Spinal cord (tissue), 10 donors: Measurements from ENCODE around the gene MYO19. TPM values are rescaled to one million over a fixed set of nuclear protein-coding genes. Genes with fewer than 3 reads are reported as not detected.

Source experiments
- DNase-seq, 6 donors: peaks; one replicate each; pipeline versions ENCODE4 v3.0.0 to v3.0.0-alpha.2; 2013 to 2015; ENCODE audit warnings: low spot score in 6 of 6, low read depth in 4 of 6
- H3K27ac ChIP-seq: one replicate; pipeline ENCODE4 v1.5.1; 2013; ENCODE audit warnings: low read depth, low read length, control low read depth
- H3K27me3 ChIP-seq: one replicate; pipeline ENCODE4 v1.6.1; 2013; ENCODE audit warnings: low read length; ENCODE audit not compliant: control insufficient read depth, insufficient read depth
- H3K36me3 ChIP-seq: one replicate; pipeline ENCODE4 v1.6.1; 2013; ENCODE audit warnings: low read length; ENCODE audit not compliant: control insufficient read depth, insufficient read depth
- H3K4me1 ChIP-seq: one replicate; pipeline ENCODE4 v1.6.1; 2013; ENCODE audit warnings: low read length; ENCODE audit not compliant: control insufficient read depth, insufficient read depth
- H3K4me3 ChIP-seq: one replicate; pipeline ENCODE4 v1.5.1; 2013; ENCODE audit warnings: low read depth, low read length, control low read depth
- H3K9me3 ChIP-seq: one replicate; pipeline ENCODE4 v1.6.1; 2013; ENCODE audit warnings: low read length; ENCODE audit not compliant: control insufficient read depth, insufficient read depth
- WGBS: methylation state at CpG from one replicate; pipeline ENCODE4 v1.1.5; 2013; ENCODE audit warnings: missing lambda C conversion rate; ENCODE audit not compliant: insufficient coverage; 5-methylcytosine and 5-hydroxymethylcytosine counted together
- polyA plus RNA-seq, 2 donors: library from polyadenylated mRNA; unstranded; fragments of 120-200 nt; gene quantifications; one replicate each; pipeline ENCODE4 v1.2.1, GENCODE V29; 2013; ENCODE audit not compliant: insufficient read length in 2 of 2
- total RNA-seq, 2 donors: library from RNA; depleted of rRNA in 1 of 2; stranded (reverse); fragments of 120-200 nt in 1 of 2; fragments of >200 nt in 1 of 2; gene quantifications; one replicate each; pipeline versions ENCODE4 v1.2.3 to v1.2.4, GENCODE V29; 2013 to 2014
- donor health status: healthy.

The MYO19 gene
- total and polyA plus RNA-seq, 4 donors: 29.0 to 46.8 (median 36.2) TPM

GRCh38 chr17:36533935-36534839, 481 bp downstream of the MYO19 start:
- Histone ChIP-seq H3K4me1 (peaks cover 13% of the 10 kb centered on the region), H3K9me3 (no peaks in the 10 kb centered on the region), H3K4me3 (peak overlapping the region; percentile 94), H3K27me3 (no peaks in the 10 kb centered on the region), H3K36me3 (peaks cover 12% of the 10 kb centered on the region), H3K27ac (peak overlapping the region; percentile 96)
- peak in 3 of 6 donors; percentile 7 to 81 (median 62) for DNase-seq
- 8% methylated on average over 45 of the region's 48 CpGs for WGBS

- Histone ChIP-seq H3K36me3 (peaks cover 19% of the 10 kb centered on the region), H3K4me3 (no peak overlapping the region), H3K27me3 (no peaks in the 10 kb centered on the region), H3K4me1 (peaks cover 13% of the 10 kb centered on the region), H3K27ac (no peak overlapping the region), H3K9me3 (no peaks in the 10 kb centered on the region)
- WGBS: 88% methylated on average over 1 of the region's 2 CpGs
- no peak for DNase-seq
Measured at GRCh38 chr17:36532435-36532975, 2.2 kb downstream of the MYO19 start.

GRCh38 chr17:36529121-36529520, 5.5 kb downstream of the MYO19 start:
- Histone ChIP-seq H3K27ac (no peak overlapping the region), H3K27me3 (no peaks in the 10 kb centered on the region), H3K4me3 (no peak overlapping the region), H3K36me3 (peaks cover 38% of the 10 kb centered on the region), H3K4me1 (peaks cover 8% of the 10 kb centered on the region), H3K9me3 (no peaks in the 10 kb centered on the region)
- DNase-seq: no peak

DNA sequence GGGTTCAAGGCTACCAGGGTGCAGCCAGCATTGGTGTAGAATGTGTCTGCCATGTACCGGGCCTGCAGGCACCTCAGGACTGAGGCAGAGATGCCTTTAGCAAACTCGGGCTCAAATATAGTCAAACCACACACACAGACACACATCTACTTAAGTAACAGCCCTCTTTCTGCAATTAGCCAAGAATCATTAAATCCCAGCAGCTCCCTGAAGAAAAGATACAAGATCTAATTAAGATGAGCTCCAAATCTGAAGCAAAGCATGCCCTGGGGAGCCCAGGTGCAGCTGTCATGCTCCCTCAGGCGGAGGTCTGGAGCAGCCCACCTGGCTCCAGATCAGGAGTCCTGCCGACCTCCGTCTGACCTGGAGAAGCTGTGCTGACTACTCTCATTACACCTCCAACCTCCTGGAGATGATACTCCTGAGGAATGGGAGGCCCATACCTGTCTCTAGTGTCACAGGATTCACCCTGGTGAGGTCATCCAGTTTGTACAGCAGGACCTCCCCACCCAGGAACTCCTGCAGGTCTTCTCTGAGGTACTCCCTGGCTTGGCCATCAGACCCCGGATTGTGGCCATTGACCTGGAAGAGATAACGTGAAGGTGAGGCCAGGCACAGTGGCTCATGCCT, 6.9 kb downstream of the MYO19 start:
- Histone ChIP-seq H3K27me3 (no peaks in the 10 kb centered on the region), H3K4me3 (no peak overlapping the region), H3K4me1 (no peaks in the 10 kb centered on the region), H3K9me3 (no peaks in the 10 kb centered on the region), H3K27ac (no peak overlapping the region), H3K36me3 (peaks cover 42% of the 10 kb centered on the region)
- 88% methylated on average over 4 of the region's 7 CpGs for WGBS
- peak in 1 of 6 donors; percentile 87 for DNase-seq

DNA sequence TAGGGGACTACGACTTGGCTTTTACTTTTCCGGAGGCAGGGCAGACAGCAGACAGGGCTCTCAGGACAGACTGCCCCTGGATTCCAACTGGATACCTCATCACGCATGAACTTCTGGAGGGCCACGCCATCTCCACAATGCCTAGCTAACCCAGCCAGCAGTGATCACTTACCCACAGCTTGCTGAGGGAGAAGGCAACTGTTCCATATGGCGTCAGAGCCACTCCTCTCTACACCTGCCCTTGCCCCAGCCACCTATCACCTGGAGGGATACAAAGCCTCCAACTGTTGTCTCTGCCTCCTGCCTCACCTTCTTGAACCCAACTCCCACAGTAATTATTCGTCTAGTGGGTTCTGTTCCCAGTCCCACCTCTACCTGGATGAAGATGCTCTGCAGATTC, 8.8 kb downstream of the MYO19 start:
- WGBS: 97% methylated on average over 6 of the region's 6 CpGs
- Histone ChIP-seq H3K27me3 (no peaks in the 10 kb centered on the region), H3K27ac (no peak overlapping the region), H3K4me3 (no peak overlapping the region), H3K9me3 (no peaks in the 10 kb centered on the region), H3K4me1 (no peaks in the 10 kb centered on the region), H3K36me3 (peaks cover 34% of the 10 kb centered on the region)
- no peak for DNase-seq

- Histone ChIP-seq H3K36me3 (peaks cover 32% of the 10 kb centered on the region), H3K4me1 (no peaks in the 10 kb centered on the region), H3K4me3 (no peak overlapping the region), H3K9me3 (no peaks in the 10 kb centered on the region), H3K27me3 (no peaks in the 10 kb centered on the region), H3K27ac (no peak overlapping the region)
- 100% methylated on average over 2 of the region's 2 CpGs for WGBS
- DNase-seq: no peak
Measured at GRCh38 chr17:36525113-36525512, 9.6 kb downstream of the MYO19 start.

DNA sequence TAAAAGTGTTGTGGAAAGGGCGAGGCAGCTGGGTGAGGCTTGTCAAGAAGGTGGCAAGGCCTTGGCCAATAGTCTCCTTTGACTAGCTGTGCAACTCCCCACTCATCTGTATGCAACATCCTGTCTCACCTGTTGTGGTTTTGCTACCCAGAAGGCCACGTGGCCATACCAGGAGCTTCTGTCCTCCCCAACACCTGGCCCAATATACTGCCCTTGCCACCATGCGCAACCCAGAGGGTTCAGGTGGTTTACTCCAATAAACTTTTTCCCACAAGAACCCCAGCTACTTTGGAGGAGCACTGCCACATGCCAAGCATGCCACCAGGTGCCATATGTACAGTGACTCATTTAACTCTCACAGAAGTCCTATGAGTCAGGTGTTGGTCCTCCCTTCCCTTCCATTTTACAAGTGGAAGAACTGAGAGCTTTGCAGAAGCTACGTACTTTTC, 10.2 kb downstream of the MYO19 start:
- Histone ChIP-seq H3K27me3 (no peaks in the 10 kb centered on the region), H3K4me1 (no peaks in the 10 kb centered on the region), H3K9me3 (no peaks in the 10 kb centered on the region), H3K4me3 (no peak overlapping the region), H3K27ac (no peak overlapping the region), H3K36me3 (peaks cover 32% of the 10 kb centered on the region)
- DNase-seq: no peak
- WGBS: 100% methylated on average over 4 of the region's 4 CpGs

DNA sequence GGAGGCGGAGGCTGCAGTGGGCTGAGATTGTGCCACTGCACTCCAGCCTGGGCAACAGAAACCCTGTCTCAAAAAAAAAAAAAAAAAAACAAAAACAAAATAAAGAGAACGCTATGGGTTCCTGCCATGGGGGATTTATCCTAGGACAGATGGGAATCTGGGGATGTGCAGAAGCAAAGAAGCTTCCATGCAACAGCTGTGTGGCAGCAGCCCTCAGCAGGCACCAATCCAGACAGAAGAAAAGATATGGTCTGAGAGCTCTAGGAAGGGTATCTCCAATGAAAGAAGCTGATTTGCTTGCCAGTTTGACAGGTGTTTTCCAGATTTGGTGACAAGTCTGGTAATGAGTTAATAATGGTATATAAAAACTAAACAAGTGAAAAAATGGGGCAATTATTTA, 11.6 kb downstream of the MYO19 start:
- Histone ChIP-seq H3K27ac (no peak overlapping the region), H3K9me3 (no peaks in the 10 kb centered on the region), H3K27me3 (no peaks in the 10 kb centered on the region), H3K36me3 (peaks cover 31% of the 10 kb centered on the region), H3K4me1 (no peaks in the 10 kb centered on the region), H3K4me3 (no peak overlapping the region)
- WGBS: no CpG with 5 or more reads among the region's 2 CpGs
- peak in 1 of 6 donors; percentile 7 for DNase-seq

DNA sequence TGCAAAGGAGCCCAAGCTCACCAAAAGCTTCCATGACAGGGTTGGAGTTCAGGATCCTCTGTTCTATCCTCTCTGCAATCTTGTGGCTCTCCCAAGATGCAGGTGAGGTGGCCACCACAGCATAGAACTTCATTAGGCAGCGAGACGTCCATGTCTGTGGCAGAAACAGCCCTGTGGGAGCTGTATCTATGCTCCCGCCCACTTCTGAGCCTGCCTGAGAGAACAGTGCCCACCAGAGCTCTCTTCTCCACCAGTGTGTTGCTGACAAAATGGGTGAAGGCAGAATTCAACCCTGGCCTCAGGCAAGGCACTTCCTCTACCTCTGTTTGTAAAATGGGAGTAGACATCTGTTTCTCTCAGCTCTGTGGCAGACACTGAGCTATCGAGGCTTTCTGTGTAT, 18.8 kb downstream of the MYO19 start:
- 79% methylated on average over 2 of the region's 4 CpGs for WGBS
- Histone ChIP-seq H3K9me3 (no peaks in the 10 kb centered on the region), H3K36me3 (peaks cover 35% of the 10 kb centered on the region)

More for the DNA sequence above, 18.8 kb downstream of the MYO19 start:
- DNase-seq: no peak
- Histone ChIP-seq H3K27me3 (no peaks in the 10 kb centered on the region), H3K27ac (no peak overlapping the region), H3K4me1 (no peaks in the 10 kb centered on the region), H3K4me3 (no peak overlapping the region)
